SK-MEL-5 (cell line): ENCODE results near the gene NT5DC3. TPM values are rescaled to one million over a fixed set of nuclear protein-coding genes. Genes with fewer than 3 reads are reported as not detected.
"Not testable (repeated sequence)": the region's sequence is repeated elsewhere in the genome, so short reads cannot be mapped to it uniquely, and the experiment has no call there.

Source experiments
- DNase-seq: peaks from one replicate; pipeline ENCODE4 v3.0.0-alpha.2; 2016; ENCODE audit warnings: low read depth, low spot score
- in situ Hi-C: cut with HindIII; loops from 2 replicates; pipeline ENCODE4 v1.10.0; 2016; ENCODE audit warnings: low sequenced_read_pairs, high pct_unique_total_duplicates, low pct_unique_long_range_greater_than_20kb
- total RNA-seq: library from RNA; depleted of rRNA; stranded (reverse); fragments of >200 nt; shearing (Covaris generic); gene quantifications from 2 replicates; pipeline ENCODE4 v1.2.3, GENCODE V29; 2014

The NT5DC3 gene
- total RNA-seq, 1 experiment from 2014 or later, result 34.6 TPM

GRCh38 chr12:103820361-103820760, 20.7 kb downstream of the NT5DC3 start:
- in situ Hi-C loops, result no loop called here
- DNase-seq, result no peak

GRCh38 chr12:103819892-103820291, 21.1 kb downstream of the NT5DC3 start:
- DNase-seq, result peak; percentile 75
- in situ Hi-C loops, result no loop called here

- in situ Hi-C loops, result no loop called here
- no peak for DNase-seq
Observed at GRCh38 chr12:103819312-103819711, 21.7 kb downstream of the NT5DC3 start.

- in situ Hi-C loops, result no loop called here
- no peak for DNase-seq
Observed at GRCh38 chr12:103817791-103818190, 23.2 kb downstream of the NT5DC3 start.

GRCh38 chr12:103816663-103817062, 24.4 kb downstream of the NT5DC3 start:
- in situ Hi-C loops, result no loop called here
- no peak for DNase-seq

- no peak for DNase-seq
- in situ Hi-C loops, result no loop called here
Observed at GRCh38 chr12:103814436-103814835, 26.6 kb downstream of the NT5DC3 start.

- in situ Hi-C loops, result no loop called here
- DNase-seq, result no peak
Observed at GRCh38 chr12:103813949-103814348, 27.1 kb downstream of the NT5DC3 start.

GRCh38 chr12:103813426-103813825, 27.6 kb downstream of the NT5DC3 start:
- no peak for DNase-seq
- in situ Hi-C loops, result no loop called here

GRCh38 chr12:103812789-103813188, 28.2 kb downstream of the NT5DC3 start:
- in situ Hi-C loops, result no loop called here
- DNase-seq, result no peak

GRCh38 chr12:103811791-103812190, 29.2 kb downstream of the NT5DC3 start:
- DNase-seq, result no peak
- in situ Hi-C loops, result no loop called here

GRCh38 chr12:103810111-103810510, 30.9 kb downstream of the NT5DC3 start:
- in situ Hi-C loops, result no loop called here
- no peak for DNase-seq

- DNase-seq, in situ Hi-C loops: not testable (repeated sequence)
Observed at GRCh38 chr12:103809639-103810038, 31.4 kb downstream of the NT5DC3 start.

- in situ Hi-C loops, result no loop called here
- no peak for DNase-seq
Observed at GRCh38 chr12:103809154-103809553, 31.9 kb downstream of the NT5DC3 start.

GRCh38 chr12:103808239-103808880, 32.7 kb downstream of the NT5DC3 start:
- in situ Hi-C loops, result no loop called here
- DNase-seq, result no peak

GRCh38 chr12:103807561-103808238, 33.3 kb downstream of the NT5DC3 start:
- no peak for DNase-seq

GRCh38 chr12:103806803-103807202, 34.2 kb downstream of the NT5DC3 start:
- no peak for DNase-seq
- in situ Hi-C loops, result no loop called here

More at GRCh38 chr12:103807561-103808238, 33.3 kb downstream of the NT5DC3 start:
- in situ Hi-C loops, result no loop called here

GRCh38 chr12:103805655-103806360, 35.2 kb downstream of the NT5DC3 start:
- DNase-seq, result no peak
- in situ Hi-C loops, result no loop called here

GRCh38 chr12:103803847-103804246, 37.2 kb downstream of the NT5DC3 start:
- no peak for DNase-seq
- in situ Hi-C loops, result no loop called here

GRCh38 chr12:103802586-103802886, 38.5 kb downstream of the NT5DC3 start:
- DNase-seq, result no peak

More at GRCh38 chr12:103802586-103802886, 38.5 kb downstream of the NT5DC3 start:
- in situ Hi-C loops, result no loop called here
